HG03469 (cell line): ENCODE results near the gene PNPT1.
"Not testable (repeated sequence)": the region's sequence is repeated elsewhere in the genome, so short reads cannot be mapped to it uniquely, and the experiment has no call there.

Experiments
- ATAC-seq: cut with Tn5 transposase; IDR thresholded peaks from one replicate; pipeline ENCODE4 v1.9.1; 2021; ENCODE audit warnings: mild to moderate bottlenecking, moderate library complexity, moderate number of reproducible peaks; ENCODE audit not compliant: unreplicated experiment

Gene PNPT1

GRCh38 chr2:55693181-55694125 lies at the start of gene PNPT1:
Gene PNPT1 (minus strand): TSS chr2:55693844. CDS start chr2:55693823, 21 bp downstream.
- ATAC-seq = peak; percentile 100

DNA sequence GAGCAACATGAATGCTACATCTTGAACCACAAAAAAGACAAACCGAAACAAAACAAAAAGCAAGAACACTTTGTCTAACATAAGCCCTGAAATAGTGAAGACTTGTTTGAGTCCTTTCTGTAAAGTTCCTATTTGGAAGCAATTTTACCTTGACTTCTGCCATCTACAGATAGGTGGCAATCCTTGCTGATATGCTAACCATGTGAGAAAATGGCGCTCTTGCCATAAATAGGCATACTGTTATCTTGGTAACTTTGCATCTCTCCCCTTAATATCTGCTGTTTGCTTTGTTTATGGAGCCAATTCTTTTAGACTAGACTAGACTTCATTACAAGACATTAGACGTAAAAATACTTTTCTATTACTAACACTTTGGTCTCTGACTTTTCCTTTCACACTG lies 49.4 kb upstream of the PNPT1 start:
- no peak for ATAC-seq

DNA sequence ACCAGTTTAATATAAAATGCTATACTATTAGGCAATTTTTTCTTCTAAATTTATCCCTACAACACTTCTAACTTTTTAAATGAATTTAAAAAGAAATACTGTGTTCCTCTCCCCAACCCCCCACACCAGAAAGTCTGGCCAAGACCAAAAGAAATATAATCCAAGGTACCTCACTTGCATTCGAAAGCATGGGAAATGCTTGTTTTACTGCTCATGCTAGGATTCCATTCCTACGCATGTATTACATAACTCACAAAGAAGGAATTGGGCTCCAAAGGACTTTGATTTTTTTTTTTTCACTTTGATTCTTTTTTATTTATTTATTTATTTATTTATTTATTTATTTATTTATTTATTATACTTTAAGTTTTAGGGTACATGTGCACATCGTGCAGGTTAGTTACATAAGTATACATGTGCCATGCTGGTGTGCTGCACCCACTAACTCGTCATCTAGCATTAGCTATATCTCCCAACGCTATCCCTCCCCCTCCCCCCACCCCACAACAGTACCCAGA lies 42.4 kb upstream of the PNPT1 start:
- ATAC-seq = not testable (repeated sequence)

DNA sequence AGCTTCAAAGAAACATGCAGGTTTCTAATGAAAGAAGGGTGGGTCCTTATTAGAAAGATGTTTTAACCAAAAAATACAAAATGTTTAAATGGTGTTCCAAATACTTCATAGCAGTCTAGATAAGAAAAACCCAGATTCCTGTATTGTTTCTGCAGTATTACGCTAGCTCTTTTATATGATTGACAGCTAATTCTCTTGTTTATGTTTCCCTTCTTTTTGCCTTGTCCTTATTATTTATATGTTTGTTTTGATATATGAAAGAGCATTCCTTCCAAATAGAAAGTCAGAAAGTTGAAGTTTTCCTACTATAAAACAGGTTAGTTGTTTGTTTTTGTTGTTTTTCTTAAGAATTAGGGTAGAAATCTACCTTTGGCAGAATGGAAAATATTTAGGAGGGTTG lies 41.1 kb upstream of the PNPT1 start:
- ATAC-seq = no peak

GRCh38 chr2:55733335-55733734 lies 39.7 kb upstream of the PNPT1 start:
- ATAC-seq = no peak

GRCh38 chr2:55732854-55733253 lies 39.2 kb upstream of the PNPT1 start:
- no peak for ATAC-seq

DNA sequence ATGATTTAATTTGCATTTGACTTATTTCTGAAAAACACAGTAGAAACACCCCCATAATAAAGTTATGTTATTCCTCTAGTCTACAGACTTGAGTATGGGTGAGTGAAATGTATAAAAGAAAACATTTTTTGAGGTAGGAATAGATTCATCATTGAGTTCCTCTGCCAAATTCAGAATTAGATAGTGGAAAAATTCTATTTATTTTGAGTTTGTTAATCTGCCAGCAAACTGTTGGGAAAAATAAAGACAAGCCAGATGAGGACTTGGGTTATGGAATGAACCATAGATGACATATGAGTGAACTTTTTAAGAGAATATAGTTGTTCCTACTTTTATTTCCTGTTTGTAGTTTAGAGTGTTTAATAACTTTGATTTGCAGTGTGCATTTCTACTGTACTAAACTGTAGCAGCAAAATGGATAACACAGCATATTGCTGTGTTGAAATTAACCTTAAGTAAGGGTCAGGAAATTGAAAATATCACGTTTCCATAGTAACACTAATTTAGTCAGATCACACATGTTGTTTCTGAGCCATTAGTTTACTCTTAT lies 35.6 kb upstream of the PNPT1 start:
- ATAC-seq = no peak

GRCh38 chr2:55721596-55722215 lies 28.1 kb upstream of the PNPT1 start:
- ATAC-seq = no peak

- no peak for ATAC-seq
Measured at GRCh38 chr2:55720417-55720816, 26.8 kb upstream of the PNPT1 start.

DNA sequence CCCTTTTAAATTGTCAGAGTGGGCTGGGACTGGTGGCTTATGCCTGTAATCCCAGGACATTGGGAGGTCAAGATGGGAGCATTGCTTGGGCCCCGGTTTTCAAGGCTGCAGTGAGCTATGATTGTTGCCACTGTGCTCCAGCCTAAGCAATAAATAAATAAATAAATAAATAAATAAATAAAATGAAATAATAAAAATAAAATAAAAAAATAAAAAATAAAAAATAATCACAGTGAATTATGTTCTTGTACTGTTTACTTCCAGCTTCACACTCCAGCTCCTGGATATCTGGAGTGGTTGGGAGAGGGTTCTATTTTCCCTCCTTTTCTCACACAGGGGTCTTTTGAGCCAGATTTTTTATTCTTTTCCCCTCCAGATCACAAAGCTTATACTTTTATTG lies 26.2 kb upstream of the PNPT1 start:
- ATAC-seq = no peak

DNA sequence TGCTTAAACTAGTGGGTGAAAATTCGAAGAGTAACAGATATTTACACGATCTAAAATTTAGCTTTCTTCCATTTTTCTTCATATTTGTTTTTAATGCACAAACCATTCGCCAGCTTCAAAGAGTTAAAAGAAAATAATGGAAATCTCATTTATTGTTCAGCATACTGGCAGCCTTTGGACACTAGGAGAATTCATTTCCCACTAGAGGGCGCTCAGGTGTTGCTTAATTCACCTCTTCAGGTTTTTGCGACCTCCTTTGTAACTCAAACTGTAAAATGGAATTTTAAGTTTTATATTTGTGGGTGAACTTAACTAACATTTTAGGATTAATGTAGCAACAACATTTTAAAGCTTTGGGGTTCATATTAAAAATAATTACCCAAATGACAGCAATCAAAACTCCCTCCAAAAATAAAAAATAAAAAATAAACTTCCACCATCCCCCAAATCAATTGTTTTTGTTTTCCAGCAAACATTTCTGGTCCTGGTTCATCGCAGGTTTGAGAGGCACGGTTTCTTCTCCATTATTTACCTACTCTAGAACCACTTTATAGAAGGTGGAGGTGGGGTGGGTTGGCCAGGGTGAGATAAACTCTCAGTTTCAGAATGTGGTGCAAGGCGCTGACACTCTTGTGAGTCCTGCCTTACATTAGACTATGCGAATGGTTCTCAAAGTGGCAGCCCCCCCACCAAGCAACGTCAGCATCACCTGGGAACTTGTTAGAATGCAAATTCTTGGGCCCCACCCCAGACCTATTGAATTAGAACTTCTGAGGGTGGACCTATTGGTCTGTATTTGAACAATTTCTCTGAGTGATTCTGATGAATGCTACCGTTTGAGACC lies 24.7 kb upstream of the PNPT1 start:
- no peak for ATAC-seq

GRCh38 chr2:55715626-55716025 lies 22.0 kb upstream of the PNPT1 start:
- ATAC-seq = no peak

DNA sequence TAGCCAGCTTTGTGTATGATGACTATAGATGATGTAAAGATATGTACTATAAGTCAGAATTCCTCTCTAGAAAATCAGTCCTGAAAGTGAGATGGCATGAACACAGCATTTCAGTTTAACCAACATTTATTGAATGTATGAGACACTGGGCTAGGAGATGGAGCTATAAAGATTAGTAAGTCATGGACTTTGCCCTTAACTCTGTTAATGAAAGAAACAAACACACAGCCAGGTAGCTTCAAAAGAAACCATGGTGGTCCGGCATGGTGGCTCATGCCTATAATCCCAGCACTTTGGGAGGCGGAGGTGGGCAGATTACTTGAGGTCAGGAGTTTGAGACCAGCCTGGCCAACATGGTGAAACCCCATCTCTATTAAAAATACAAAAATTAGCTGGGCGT lies 21.5 kb upstream of the PNPT1 start:
- not testable (repeated sequence) for ATAC-seq

- no peak for ATAC-seq
Measured at GRCh38 chr2:55712477-55713060, 18.9 kb upstream of the PNPT1 start.

- no peak for ATAC-seq
Measured at GRCh38 chr2:55710025-55710424, 16.4 kb upstream of the PNPT1 start.

GRCh38 chr2:55707751-55708150 lies 14.1 kb upstream of the PNPT1 start:
- no peak for ATAC-seq

GRCh38 chr2:55706258-55706657 lies 12.6 kb upstream of the PNPT1 start:
- ATAC-seq = not testable (repeated sequence)

GRCh38 chr2:55705027-55705653 lies 11.5 kb upstream of the PNPT1 start:
- no peak for ATAC-seq

- no peak for ATAC-seq
Measured at GRCh38 chr2:55703350-55703749, 9.7 kb upstream of the PNPT1 start.

GRCh38 chr2:55692740-55693139 lies 904 bp downstream of the PNPT1 start:
- ATAC-seq = not testable (repeated sequence)
